Measurements from ENCODE around the gene ARSA. TPM values are rescaled to one million over a fixed set of nuclear protein-coding genes. Genes with fewer than 3 reads are reported as not detected.
A peak's percentile ranks its signal among the peaks of the same experiment; 100 is the strongest.

The ARSA gene
- total and polyA plus RNA-seq, 2 of the 13 experiments (the other 11 are each of a cell fraction or from before 2014, with no cell fraction given) = 9.0 to 11.5 TPM

DNA sequence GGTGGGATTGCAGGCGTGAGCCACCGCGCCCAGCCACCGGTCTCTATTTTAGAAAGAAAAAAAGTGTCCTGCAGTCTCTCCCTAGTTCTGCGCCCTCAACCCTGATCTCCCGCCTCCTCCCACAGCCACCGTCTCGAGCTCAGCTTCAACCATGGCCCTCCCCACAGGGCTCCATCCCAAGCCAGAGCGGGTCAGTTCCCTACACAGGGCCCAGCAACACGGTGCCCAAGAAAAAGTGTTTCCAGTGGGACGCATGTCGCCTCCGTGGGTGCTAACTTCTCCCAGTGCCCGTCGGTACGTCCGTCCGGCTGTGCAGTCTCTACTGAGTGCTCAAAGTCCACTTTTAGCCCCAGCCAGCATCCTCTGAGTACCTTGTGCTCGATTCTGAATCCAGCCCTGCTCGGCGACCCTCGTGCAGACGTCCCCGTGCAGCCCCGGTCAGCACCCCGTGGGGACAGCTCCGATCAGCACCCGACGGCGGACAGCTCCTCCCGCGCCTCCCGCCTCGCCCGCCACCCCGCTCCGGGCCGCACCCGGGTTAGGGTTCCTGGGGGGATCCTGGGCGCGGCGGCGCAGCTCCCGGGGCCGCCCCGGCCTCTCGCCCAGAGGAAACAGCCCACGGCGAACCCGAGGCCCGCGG, 28.0 kb downstream of the ARSA start (continued):
- TF ChIP-seq, protein P1, sequence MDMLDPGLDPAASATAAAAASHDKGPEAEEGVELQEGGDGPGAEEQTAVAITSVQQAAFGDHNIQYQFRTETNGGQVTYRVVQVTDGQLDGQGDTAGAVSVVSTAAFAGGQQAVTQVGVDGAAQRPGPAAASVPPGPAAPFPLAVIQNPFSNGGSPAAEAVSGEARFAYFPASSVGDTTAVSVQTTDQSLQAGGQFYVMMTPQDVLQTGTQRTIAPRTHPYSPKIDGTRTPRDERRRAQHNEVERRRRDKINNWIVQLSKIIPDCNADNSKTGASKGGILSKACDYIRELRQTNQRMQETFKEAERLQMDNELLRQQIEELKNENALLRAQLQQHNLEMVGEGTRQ (IDR thresholded peaks at IDR 0.05; ENCODE audit: low read depth, low read length) = no peak
- TF ChIP-seq, protein P1 (CRISPR knock-in tag; IDR thresholded peaks at IDR 0.05; ENCODE audit: borderline replicate concordance) = no peak
- TF ChIP-seq, protein P2, sequence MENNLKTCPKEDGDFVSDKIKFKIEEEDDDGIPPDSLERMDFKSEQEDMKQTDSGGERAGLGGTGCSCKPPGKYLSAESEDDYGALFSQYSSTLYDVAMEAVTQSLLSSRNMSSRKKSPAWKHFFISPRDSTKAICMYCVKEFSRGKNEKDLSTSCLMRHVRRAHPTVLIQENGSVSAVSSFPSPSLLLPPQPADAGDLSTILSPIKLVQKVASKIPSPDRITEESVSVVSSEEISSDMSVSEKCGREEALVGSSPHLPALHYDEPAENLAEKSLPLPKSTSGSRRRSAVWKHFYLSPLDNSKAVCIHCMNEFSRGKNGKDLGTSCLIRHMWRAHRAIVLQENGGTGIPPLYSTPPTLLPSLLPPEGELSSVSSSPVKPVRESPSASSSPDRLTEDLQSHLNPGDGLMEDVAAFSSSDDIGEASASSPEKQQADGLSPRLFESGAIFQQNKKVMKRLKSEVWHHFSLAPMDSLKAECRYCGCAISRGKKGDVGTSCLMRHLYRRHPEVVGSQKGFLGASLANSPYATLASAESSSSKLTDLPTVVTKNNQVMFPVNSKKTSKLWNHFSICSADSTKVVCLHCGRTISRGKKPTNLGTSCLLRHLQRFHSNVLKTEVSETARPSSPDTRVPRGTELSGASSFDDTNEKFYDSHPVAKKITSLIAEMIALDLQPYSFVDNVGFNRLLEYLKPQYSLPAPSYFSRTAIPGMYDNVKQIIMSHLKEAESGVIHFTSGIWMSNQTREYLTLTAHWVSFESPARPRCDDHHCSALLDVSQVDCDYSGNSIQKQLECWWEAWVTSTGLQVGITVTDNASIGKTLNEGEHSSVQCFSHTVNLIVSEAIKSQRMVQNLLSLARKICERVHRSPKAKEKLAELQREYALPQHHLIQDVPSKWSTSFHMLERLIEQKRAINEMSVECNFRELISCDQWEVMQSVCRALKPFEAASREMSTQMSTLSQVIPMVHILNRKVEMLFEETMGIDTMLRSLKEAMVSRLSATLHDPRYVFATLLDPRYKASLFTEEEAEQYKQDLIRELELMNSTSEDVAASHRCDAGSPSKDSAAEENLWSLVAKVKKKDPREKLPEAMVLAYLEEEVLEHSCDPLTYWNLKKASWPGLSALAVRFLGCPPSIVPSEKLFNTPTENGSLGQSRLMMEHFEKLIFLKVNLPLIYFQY (CRISPR knock-in tag; IDR thresholded peaks at IDR 0.05; ENCODE audit: borderline replicate concordance) = peak; percentile 97
- TF ChIP-seq MED13 (CRISPR knock-in tag; IDR thresholded peaks at IDR 0.05) = peak; percentile 98
- peak; percentile 99 for TF ChIP-seq HOXA5 (CRISPR knock-in tag; IDR thresholded peaks at IDR 0.05)
- no peak for TF ChIP-seq EP300 (IDR thresholded peaks at IDR 0.05; ENCODE audit: low read depth in 2 of 2, low read length in 2 of 2)
- peak; percentile 69 for TF ChIP-seq EP300 (CRISPR knock-in tag; IDR thresholded peaks at IDR 0.05; ENCODE audit: borderline replicate concordance)
- TF ChIP-seq ZIK1 (CRISPR knock-in tag; IDR thresholded peaks at IDR 0.05; ENCODE audit: borderline replicate concordance, low read depth) = peak; percentile 99
- TF ChIP-seq ZFP36L1 (CRISPR knock-in tag; IDR thresholded peaks at IDR 0.05) = peak; percentile 97
- TF ChIP-seq ARNT (IDR thresholded peaks at IDR 0.05) = no peak
- TF ChIP-seq FOXJ3 (CRISPR knock-in tag; IDR thresholded peaks at IDR 0.05; ENCODE audit: borderline replicate concordance) = peak; percentile 63; the same call in 1 of the 2 replicates
- TF ChIP-seq YEATS4 (CRISPR knock-in tag; IDR thresholded peaks at IDR 0.05; ENCODE audit: borderline replicate concordance) = peak; percentile 92
- TF ChIP-seq ARID2 (CRISPR knock-in tag; IDR thresholded peaks at IDR 0.05; ENCODE audit: borderline replicate concordance) = peak; percentile 57; the same call in 1 of the 2 replicates
- TF ChIP-seq ZNF839 (CRISPR knock-in tag; IDR thresholded peaks at IDR 0.05; ENCODE audit: borderline replicate concordance) = no peak
- TF ChIP-seq ZFAT (CRISPR knock-in tag; conservative IDR thresholded peaks at IDR 0.05) = peak; percentile 95
- TF ChIP-seq DMAP1 (CRISPR knock-in tag; IDR thresholded peaks at IDR 0.05) = peak; percentile 50; the same call in 1 of the 2 replicates
- TF ChIP-seq EHMT2 (IDR thresholded peaks at IDR 0.05; ENCODE audit: borderline replicate concordance, low read depth, low read length) = peak; percentile 96
- peak; percentile 85 for TF ChIP-seq RXRB (CRISPR knock-in tag; IDR thresholded peaks at IDR 0.05; ENCODE audit: borderline replicate concordance)
- no peak for TF ChIP-seq FOXK2 (IDR thresholded peaks at IDR 0.05)
- peak; percentile 81; the same call in 1 of the 2 replicates for TF ChIP-seq RARG (CRISPR knock-in tag; IDR thresholded peaks at IDR 0.05; ENCODE audit: low read depth)
- TF ChIP-seq, protein P3, sequence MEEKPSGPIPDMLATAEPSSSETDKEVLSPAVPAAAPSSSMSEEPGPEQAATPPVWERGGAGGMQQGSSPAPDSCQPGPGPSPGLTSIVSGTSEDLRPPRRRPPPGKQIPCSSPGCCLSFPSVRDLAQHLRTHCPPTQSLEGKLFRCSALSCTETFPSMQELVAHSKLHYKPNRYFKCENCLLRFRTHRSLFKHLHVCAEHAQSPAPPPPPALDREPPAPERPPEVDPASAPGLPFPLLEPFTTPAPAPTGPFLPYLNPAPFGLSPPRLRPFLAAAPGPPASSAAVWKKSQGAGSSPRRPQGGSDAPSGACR (CRISPR knock-in tag; IDR thresholded peaks at IDR 0.05) = peak; percentile 96
- TF ChIP-seq SCMH1 (CRISPR knock-in tag; IDR thresholded peaks at IDR 0.05; ENCODE audit: borderline replicate concordance) = no peak
- TF ChIP-seq, protein P4, sequence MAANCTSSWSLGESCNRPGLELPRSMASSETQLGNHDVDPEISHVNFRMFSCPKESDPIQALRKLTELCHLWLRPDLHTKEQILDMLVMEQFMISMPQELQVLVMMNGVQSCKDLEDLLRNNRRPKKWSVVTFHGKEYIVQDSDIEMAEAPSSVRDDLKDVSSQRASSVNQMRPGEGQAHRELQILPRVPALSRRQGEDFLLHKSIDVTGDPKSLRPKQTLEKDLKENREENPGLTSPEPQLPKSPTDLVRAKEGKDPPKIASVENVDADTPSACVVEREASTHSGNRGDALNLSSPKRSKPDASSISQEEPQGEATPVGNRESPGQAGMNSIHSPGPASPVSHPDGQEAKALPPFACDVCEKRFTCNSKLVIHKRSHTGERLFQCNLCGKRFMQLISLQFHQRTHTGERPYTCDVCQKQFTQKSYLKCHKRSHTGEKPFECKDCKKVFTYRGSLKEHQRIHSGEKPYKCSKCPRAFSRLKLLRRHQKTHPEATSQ (CRISPR knock-in tag; IDR thresholded peaks at IDR 0.05; ENCODE audit: borderline replicate concordance) = peak; percentile 64; the same call in 1 of the 2 replicates

Data from HepG2 (cell line).